H1 (cell line): ENCODE data around the gene CACNB1. TPM values are rescaled to one million over a fixed set of nuclear protein-coding genes. Genes with fewer than 3 reads are reported as not detected.
A peak's percentile ranks its signal among the peaks of the same experiment; 100 is the strongest.

Experiments
- CTCF ChIA-PET: fragments of 300-600 bp; sonication (Branson Sonifier 250); formaldehyde crosslinking; loops from one replicate; lab custom pipeline; 2021; ENCODE audit not compliant: partially characterized antibody; lab: Charles Lee
- POLR2A ChIA-PET: fragments of 300-600 bp; sonication (Branson Sonifier 250); formaldehyde crosslinking; loops from one replicate; lab custom pipeline; 2021; ENCODE audit warnings: inconsistent platforms; ENCODE audit not compliant: partially characterized antibody; lab: Charles Lee
- DNase-seq, 2 experiments: peaks; one replicate each; pipeline versions ENCODE4 v3.0.0 to v3.0.0-alpha.2; 2010 to 2022; ENCODE audit warnings: low spot score in 2 of 2, low read depth in 1 of 2, mixed read lengths in 1 of 2
- FAIRE-seq: peaks from 2 replicates; lab custom pipeline; 2011; peaks lifted over from hg19 to GRCh38; lab: Jason Lieb, UNC
- H2AFZ ChIP-seq: 2 replicates; pipeline ENCODE4 v1.8.1; 2012; ENCODE audit warnings: low read length, inconsistent platforms
- H2AK5ac ChIP-seq: 2 replicates; pipeline ENCODE4 v1.6.1; 2013; ENCODE audit warnings: low read depth, low read length
- H2BK120ac ChIP-seq: replicated peaks from 2 replicates; pipeline ENCODE3; 2013; ENCODE audit warnings: low read depth, low read length, inconsistent platforms
- H2BK12ac ChIP-seq: 2 replicates; pipeline ENCODE4 v1.6.1; 2013; ENCODE audit warnings: low read depth, low read length
- H2BK15ac ChIP-seq: 2 replicates; pipeline ENCODE4 v1.6.1; 2013; ENCODE audit warnings: low read length
- H2BK20ac ChIP-seq: 2 replicates; pipeline ENCODE4 v1.6.1; 2013; ENCODE audit warnings: low read length
- H2BK5ac ChIP-seq: 2 replicates; pipeline ENCODE4 v1.6.1; 2013; ENCODE audit warnings: low read depth, low read length
- H3K14ac ChIP-seq: 2 replicates; pipeline ENCODE4 v1.6.1; 2013; ENCODE audit warnings: inconsistent platforms; ENCODE audit not compliant: insufficient read length
- H3K18ac ChIP-seq: 2 replicates; pipeline ENCODE4 v1.6.1; 2013; ENCODE audit warnings: low read length; ENCODE audit errors: extremely low read depth
- H3K23ac ChIP-seq: 2 replicates; pipeline ENCODE4 v1.6.1; 2013; ENCODE audit warnings: inconsistent platforms; ENCODE audit not compliant: insufficient read length
- H3K23me2 ChIP-seq: 2 replicates; pipeline ENCODE4 v1.6.1; 2013; ENCODE audit warnings: low read depth, low read length
- H3K27ac ChIP-seq: 2 replicates; pipeline ENCODE4 v1.6.1; 2011; ENCODE audit warnings: low read depth, low read length, inconsistent platforms
- H3K27me3 ChIP-seq, 4 experiments: replicated peaks in 1 of 4; 1 replicate in 1 of 4; 2 replicates in 3 of 4; pipeline versions ENCODE4 v1.6.1 to v1.8.1; 2011 to 2013; ENCODE audit warnings: low read length in 3 of 4, mild to moderate bottlenecking in 3 of 4, inconsistent platforms in 2 of 4, mixed read lengths in 2 of 4, moderate library complexity in 1 of 4; ENCODE audit not compliant: control insufficient read depth in 3 of 4, insufficient read depth in 3 of 4; ENCODE audit errors: extremely low read depth in 1 of 4
- H3K36me3 ChIP-seq, 4 experiments: 2 replicates each; pipeline versions ENCODE4 v1.6.1 to v1.8.1; 2011 to 2013; ENCODE audit warnings: mild to moderate bottlenecking in 4 of 4, low read length in 3 of 4, moderate library complexity in 2 of 4, control low read depth in 1 of 4, inconsistent platforms in 1 of 4; ENCODE audit not compliant: insufficient read depth in 4 of 4, control insufficient read depth in 2 of 4
- H3K4ac ChIP-seq: replicated peaks from 2 replicates; pipeline ENCODE3; 2013; ENCODE audit warnings: low read length, low read depth, mixed read lengths, inconsistent platforms; ENCODE audit not compliant: insufficient read length
- H3K4me1 ChIP-seq, 4 experiments: replicated peaks in 1 of 4; 1 replicate in 1 of 4; 2 replicates in 3 of 4; pipeline versions ENCODE4 v1.6.1 to v1.8.1; 2011 to 2013; ENCODE audit warnings: low read length in 3 of 4, inconsistent platforms in 2 of 4, mixed read lengths in 1 of 4; ENCODE audit not compliant: insufficient read depth in 4 of 4, control insufficient read depth in 3 of 4
- H3K4me2 ChIP-seq, 2 experiments: 2 replicates each; pipeline versions ENCODE4 v1.6.1 to v1.8.1; 2011 to 2013; ENCODE audit warnings: low read depth in 2 of 2, low read length in 2 of 2, control low read depth in 1 of 2, inconsistent platforms in 1 of 2, mild to moderate bottlenecking in 1 of 2; ENCODE audit not compliant: insufficient read depth in 1 of 2
- H3K4me3 ChIP-seq, 4 experiments: fragments of 200-600, 300-600 bp in 1 of 4; sonication (generic), shearing (Covaris generic), sonication (Bioruptor Twin) in 1 of 4; 2 replicates each; pipeline versions ENCODE4 v1.5.1 to v1.8.1; 2011 to 2016; ENCODE audit warnings: low read length in 4 of 4, low read depth in 3 of 4, control low read depth in 2 of 4, inconsistent platforms in 2 of 4, mild to moderate bottlenecking in 2 of 4, mixed read lengths in 1 of 4, moderate library complexity in 1 of 4; ENCODE audit not compliant: insufficient read depth in 2 of 4; ENCODE audit errors: extremely low read depth in 1 of 4
- H3K56ac ChIP-seq: replicated peaks from 2 replicates; pipeline ENCODE3; 2013; ENCODE audit warnings: low read depth, mild to moderate bottlenecking, mixed read lengths, low read length, inconsistent platforms; ENCODE audit not compliant: insufficient read length
- H3K79me1 ChIP-seq: 2 replicates; pipeline ENCODE4 v1.6.1; 2013; ENCODE audit warnings: low read depth, low read length, control low read depth
- H3K79me2 ChIP-seq, 2 experiments: 2 replicates each; pipeline versions ENCODE4 v1.6.1 to v1.8.1; 2012 to 2013; ENCODE audit warnings: low read length in 2 of 2, mild to moderate bottlenecking in 2 of 2, inconsistent platforms in 1 of 2; ENCODE audit not compliant: insufficient read depth in 2 of 2, control insufficient read depth in 1 of 2
- H3K9ac ChIP-seq, 4 experiments: replicated peaks in 1 of 4; 1 replicate in 1 of 4; 2 replicates in 3 of 4; pipeline versions ENCODE4 v1.6.1 to v1.8.1; 2011 to 2013; ENCODE audit warnings: low read depth in 3 of 4, low read length in 3 of 4, control low read depth in 2 of 4, mild to moderate bottlenecking in 2 of 4, moderate library complexity in 2 of 4, inconsistent platforms in 1 of 4; ENCODE audit errors: extremely low read depth in 1 of 4
- H3K9me3 ChIP-seq, 2 experiments: 2 replicates each; pipeline versions ENCODE4 v1.6.1 to v1.8.1; 2012 to 2013; ENCODE audit warnings: mild to moderate bottlenecking in 2 of 2, moderate library complexity in 2 of 2, control low read depth in 1 of 2, inconsistent platforms in 1 of 2, low read depth in 1 of 2, low read length in 1 of 2, mixed read lengths in 1 of 2; ENCODE audit not compliant: insufficient read depth in 2 of 2
- H4K20me1 ChIP-seq, 2 experiments: replicated peaks in 1 of 2; 2 replicates each; pipeline versions ENCODE3 to v1.8.1; 2011 to 2013; ENCODE audit warnings: inconsistent platforms in 2 of 2, low read length in 2 of 2, mild to moderate bottlenecking in 1 of 2; ENCODE audit not compliant: insufficient read depth in 2 of 2, control insufficient read depth in 1 of 2
- H4K5ac ChIP-seq: 2 replicates; pipeline ENCODE4 v1.6.1; 2013; ENCODE audit warnings: low read length, low read depth, mixed read lengths, inconsistent platforms; ENCODE audit not compliant: insufficient read length
- H4K8ac ChIP-seq: 2 replicates; pipeline ENCODE4 v1.8.0; 2013; ENCODE audit warnings: mild to moderate bottlenecking, moderate library complexity, low read length, inconsistent platforms; ENCODE audit not compliant: insufficient read depth; ENCODE audit errors: extremely low read depth
- H4K91ac ChIP-seq: replicated peaks from 2 replicates; pipeline ENCODE3; 2013; ENCODE audit warnings: low read length, mixed read lengths, inconsistent platforms; ENCODE audit not compliant: insufficient read length
- CBX8 ChIP-seq: fragments of 300-800, 300-1000 bp; sonication (generic); IDR thresholded peaks from 2 replicates; pipeline ENCODE4 v1.7.1; 2016; ENCODE audit warnings: low read depth, low read length, borderline replicate concordance
- EGR1 ChIP-seq: IDR thresholded peaks from 2 replicates; pipeline ENCODE4 v1.6.1; 2011; ENCODE audit warnings: low read depth, low read length, borderline replicate concordance
- EZH2 ChIP-seq: fragments of 200-600 bp; sonication (generic); IDR thresholded peaks from 2 replicates; pipeline ENCODE4 v1.7.1; 2012; ENCODE audit warnings: low read depth, mild to moderate bottlenecking, moderate library complexity, low read length, inconsistent platforms; ENCODE audit not compliant: severe bottlenecking
- GABPA ChIP-seq: IDR thresholded peaks from 2 replicates; pipeline ENCODE4 v1.6.1; 2011; ENCODE audit warnings: mild to moderate bottlenecking, low read length, moderate library complexity, borderline replicate concordance; ENCODE audit not compliant: insufficient read depth
- NRF1 ChIP-seq: IDR thresholded peaks from 2 replicates; pipeline ENCODE4 v1.6.1; 2011; ENCODE audit warnings: mild to moderate bottlenecking, low read depth, low read length, improper control_type of control experiment
- RFX5 ChIP-seq: IDR thresholded peaks from 2 replicates; pipeline ENCODE4 v1.6.1; 2011; ENCODE audit warnings: low read depth, low read length, improper control_type of control experiment, borderline replicate concordance
- SIN3A ChIP-seq, 2 experiments: IDR thresholded peaks in 1 of 2; conservative IDR thresholded peaks in 1 of 2; 2 replicates each; pipeline ENCODE4 v1.6.1; 2011 to 2012; ENCODE audit warnings: low read length in 2 of 2, improper control_type of control experiment in 1 of 2, low read depth in 1 of 2, mild to moderate bottlenecking in 1 of 2
- SIX5 ChIP-seq: IDR thresholded peaks from 2 replicates; pipeline ENCODE4 v1.6.1; 2011; ENCODE audit warnings: mild to moderate bottlenecking, low read depth, low read length
- SP4 ChIP-seq: IDR thresholded peaks from 2 replicates; pipeline ENCODE4 v1.6.1; 2012; ENCODE audit warnings: low read length, inconsistent platforms
- ZNF274 ChIP-seq: IDR thresholded peaks from 2 replicates; pipeline ENCODE4 v1.7.0; 2012; ENCODE audit warnings: low read length, borderline replicate concordance; ENCODE audit errors: extremely low read depth
- WGBS, 2 experiments: shearing (Covaris generic) in 1 of 2; methylation state at CpG; one replicate each; pipeline versions ENCODE4 v1.1.6 to v1.1.7; 2013 to 2015; ENCODE audit warnings: low lambda C conversion rate in 2 of 2, mixed read lengths in 2 of 2, inconsistent platforms in 1 of 2, low coverage in 1 of 2, missing lambda C conversion rate in 1 of 2; ENCODE audit not compliant: insufficient replicate concordance in 2 of 2, insufficient coverage in 1 of 2, insufficient read length in 1 of 2; ENCODE audit errors: extremely low coverage in 1 of 2, missing lambda C conversion rate in 1 of 2; 5-methylcytosine and 5-hydroxymethylcytosine counted together
- polyA plus RNA-seq, 7 experiments: library from polyadenylated mRNA; depleted of rRNA in 3 of 7; stranded (reverse) in 5 of 7; unstranded in 2 of 7; fragments of >200 nt in 5 of 7; fragments of 200-250 nt in 2 of 7; gene quantifications; 1 replicate in 5 of 7; 2 replicates in 1 of 7; 4 replicates in 1 of 7; pipeline versions ENCODE4 v1.2.1 to v1.2.3, GENCODE V29; 2011 to 2013; ENCODE audit warnings: missing spikeins in 2 of 7, mixed read lengths in 2 of 7
- total RNA-seq: library from RNA; stranded (reverse); fragmentation: NEBNext Ultra II Directional; extraction: Animal tissue kit (Norgen Biotek cat#: 25700); gene quantifications from 2 replicates; pipeline ENCODE4 v1.2.1, GENCODE V29; 2021
- TF ChIP-seq, protein P1 (sequence below): IDR thresholded peaks from 2 replicates; pipeline ENCODE4 v1.6.1; 2011; ENCODE audit warnings: low read length, improper control_type of control experiment

The CACNB1 gene
- total and polyA plus RNA-seq, 2 of the 8 experiments (the other 6 are each of a cell fraction or from before 2014, with no cell fraction given): 7.2 to 17.8 TPM

GRCh38 chr17:39229274-39229913, 31.9 kb upstream of the CACNB1 start:
- peaks cover 10 to 14% (median 12%) of the 10 kb centered on the region in 4 experiments; a peak in 6 of 7 replicates for H3K27me3 ChIP-seq
- WGBS, 2 experiments: 81% methylated on average over 11 of the region's 11 CpGs; no CpG with 5 or more reads in 1 of the 2 experiments
- H3K14ac ChIP-seq: no peak overlapping the region
- no peak overlapping the region for H3K23ac ChIP-seq
- no peak overlapping the region for H3K18ac ChIP-seq
- no peak overlapping the region for H4K5ac ChIP-seq
- CTCF ChIA-PET: interaction anchor here (21.0 to 21.2 kb wide), 2 partner anchors 17 to 21 kb away, joined by 464 to 982 read pairs; no protein-coding TSS in a partner anchor
- H3K56ac ChIP-seq: no peak overlapping the region
- H3K4me1 ChIP-seq: peaks cover 0 to 21% (median 7%) of the 10 kb centered on the region in 4 experiments; a peak in 5 of 7 replicates
- DNase-seq (no peak), FAIRE-seq (no peak)
- H2BK12ac ChIP-seq: 0 out of 2 replicates have a peak overlapping the region, but pooled peaks have one; percentile 1
- peaks cover 10% of the 10 kb centered on the region; the same call in 1 of the 2 replicates for H3K23me2 ChIP-seq
- H3K4ac ChIP-seq: no peak overlapping the region
- no peak overlapping the region; the same call in 1 of the 2 replicates for H2BK20ac ChIP-seq
- no peaks in the 10 kb centered on the region for H3K79me2 ChIP-seq
- no peak overlapping the region for H2BK15ac ChIP-seq
- H2AK5ac ChIP-seq: no peak overlapping the region
- 0 out of 2 replicates have a peak overlapping the region, but pooled peaks have one; percentile 2 for H2AFZ ChIP-seq
- H3K4me3 ChIP-seq: no peak overlapping the region
- POLR2A ChIA-PET: interaction anchor here (4.2 kb wide), 1 partner anchor 21 kb away, joined by 24 read pairs; no protein-coding TSS in a partner anchor
- H2BK120ac ChIP-seq: no peak overlapping the region
- H3K4me2 ChIP-seq: no peak overlapping the region
- H3K79me1 ChIP-seq: no peaks in the 10 kb centered on the region
- no peak overlapping the region for H4K91ac ChIP-seq
- no peak overlapping the region for H2BK5ac ChIP-seq
- no peak overlapping the region; a peak in 1 of 7 replicates for H3K9ac ChIP-seq
- no peaks in the 10 kb centered on the region for H4K20me1 ChIP-seq
- H3K36me3 ChIP-seq: no peaks in the 10 kb centered on the region; a peak in 1 of 8 replicates
- H3K9me3 ChIP-seq: no peaks in the 10 kb centered on the region
- no peak overlapping the region for H3K27ac ChIP-seq
- no peak overlapping the region for H4K8ac ChIP-seq
- no peak for TF ChIP-seq SIX5
- no peak for TF ChIP-seq NRF1
- no peak for TF ChIP-seq SP4
- TF ChIP-seq, protein P1, sequence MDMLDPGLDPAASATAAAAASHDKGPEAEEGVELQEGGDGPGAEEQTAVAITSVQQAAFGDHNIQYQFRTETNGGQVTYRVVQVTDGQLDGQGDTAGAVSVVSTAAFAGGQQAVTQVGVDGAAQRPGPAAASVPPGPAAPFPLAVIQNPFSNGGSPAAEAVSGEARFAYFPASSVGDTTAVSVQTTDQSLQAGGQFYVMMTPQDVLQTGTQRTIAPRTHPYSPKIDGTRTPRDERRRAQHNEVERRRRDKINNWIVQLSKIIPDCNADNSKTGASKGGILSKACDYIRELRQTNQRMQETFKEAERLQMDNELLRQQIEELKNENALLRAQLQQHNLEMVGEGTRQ: no peak
- TF ChIP-seq GABPA: no peak
- no peak for TF ChIP-seq EGR1
- TF ChIP-seq RFX5: no peak
- TF ChIP-seq ZNF274: no peak
- TF ChIP-seq CBX8: no peak
- TF ChIP-seq EZH2: no peak
- no peak for TF ChIP-seq SIN3A (conservative IDR thresholded peaks at IDR 0.05 in 1 of 2, IDR thresholded peaks at IDR 0.05 in 1 of 2; ENCODE audit: low read depth in 1 of 2, low read length in 2 of 2)
